SK-N-MC (cell line): ENCODE results near the gene GALNTL6.

Experiments
- EZH2 ChIP-seq: fragments of 200-600 bp; sonication (generic); IDR thresholded peaks from one replicate; pipeline ENCODE4 v1.6.1; 2017; ENCODE audit warnings: antibody characterized with exemption
- FOXP2 ChIP-seq: optimal IDR thresholded peaks from 2 replicates; pipeline ENCODE3; 2011; ENCODE audit warnings: mild to moderate bottlenecking, moderate library complexity; ENCODE audit not compliant: insufficient read depth; ENCODE audit errors: extremely low read length, control extremely low read depth
- POLR2AphosphoS5 ChIP-seq: IDR thresholded peaks from 2 replicates; pipeline ENCODE4 v1.6.1; 2012; ENCODE audit warnings: mild to moderate bottlenecking, low read depth, low read length, borderline replicate concordance

- TF ChIP-seq POLR2AphosphoS5 (no peak), EZH2 (no peak), FOXP2 (no peak)
Measured at GRCh38 chr4:172660251-172660650, 847.0 kb downstream of the GALNTL6 start.
